ENCODE measurements around the gene SND1.

SND1 gene

DNA sequence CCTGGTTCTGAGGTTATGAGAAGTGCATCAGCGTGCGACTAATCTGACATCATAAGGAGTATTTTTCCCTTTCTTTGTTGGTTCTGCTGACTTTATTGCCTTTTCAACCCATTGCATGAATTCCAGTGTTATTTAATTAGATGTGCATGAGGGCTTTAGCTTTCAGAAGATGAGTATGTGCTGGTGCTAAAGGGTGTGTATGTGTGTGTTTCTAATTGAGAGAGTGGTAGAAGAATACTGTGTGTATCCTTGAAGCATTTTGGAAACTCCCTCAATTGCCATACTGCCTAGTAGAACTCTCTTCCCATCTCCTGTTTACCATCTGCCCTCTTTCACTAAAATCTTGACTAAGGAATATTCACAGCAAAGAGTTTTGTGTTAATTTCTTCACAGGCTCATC, 158.1 kb downstream of the SND1 start:
- DNase-seq = no peak
- H3K4me3 ChIP-seq (ENCODE audit: low read depth, low read length) = no peak overlapping the region
- TF ChIP-seq, protein P1, sequence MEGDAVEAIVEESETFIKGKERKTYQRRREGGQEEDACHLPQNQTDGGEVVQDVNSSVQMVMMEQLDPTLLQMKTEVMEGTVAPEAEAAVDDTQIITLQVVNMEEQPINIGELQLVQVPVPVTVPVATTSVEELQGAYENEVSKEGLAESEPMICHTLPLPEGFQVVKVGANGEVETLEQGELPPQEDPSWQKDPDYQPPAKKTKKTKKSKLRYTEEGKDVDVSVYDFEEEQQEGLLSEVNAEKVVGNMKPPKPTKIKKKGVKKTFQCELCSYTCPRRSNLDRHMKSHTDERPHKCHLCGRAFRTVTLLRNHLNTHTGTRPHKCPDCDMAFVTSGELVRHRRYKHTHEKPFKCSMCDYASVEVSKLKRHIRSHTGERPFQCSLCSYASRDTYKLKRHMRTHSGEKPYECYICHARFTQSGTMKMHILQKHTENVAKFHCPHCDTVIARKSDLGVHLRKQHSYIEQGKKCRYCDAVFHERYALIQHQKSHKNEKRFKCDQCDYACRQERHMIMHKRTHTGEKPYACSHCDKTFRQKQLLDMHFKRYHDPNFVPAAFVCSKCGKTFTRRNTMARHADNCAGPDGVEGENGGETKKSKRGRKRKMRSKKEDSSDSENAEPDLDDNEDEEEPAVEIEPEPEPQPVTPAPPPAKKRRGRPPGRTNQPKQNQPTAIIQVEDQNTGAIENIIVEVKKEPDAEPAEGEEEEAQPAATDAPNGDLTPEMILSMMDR (IDR thresholded peaks at IDR 0.05; ENCODE audit: low read depth, low read length, missing control alignments) = no peak
- no peak overlapping the region for H3K27ac ChIP-seq
- H3K27me3 ChIP-seq (replicated peaks) = no peaks in the 10 kb centered on the region
- in situ Hi-C loops (cut with HindIII; ENCODE audit: low pct_ligation_motif_present, low sequenced_read_pairs) = no loop called here
- H3K36me3 ChIP-seq (replicated peaks) = peaks cover 18% of the 10 kb centered on the region

DNA sequence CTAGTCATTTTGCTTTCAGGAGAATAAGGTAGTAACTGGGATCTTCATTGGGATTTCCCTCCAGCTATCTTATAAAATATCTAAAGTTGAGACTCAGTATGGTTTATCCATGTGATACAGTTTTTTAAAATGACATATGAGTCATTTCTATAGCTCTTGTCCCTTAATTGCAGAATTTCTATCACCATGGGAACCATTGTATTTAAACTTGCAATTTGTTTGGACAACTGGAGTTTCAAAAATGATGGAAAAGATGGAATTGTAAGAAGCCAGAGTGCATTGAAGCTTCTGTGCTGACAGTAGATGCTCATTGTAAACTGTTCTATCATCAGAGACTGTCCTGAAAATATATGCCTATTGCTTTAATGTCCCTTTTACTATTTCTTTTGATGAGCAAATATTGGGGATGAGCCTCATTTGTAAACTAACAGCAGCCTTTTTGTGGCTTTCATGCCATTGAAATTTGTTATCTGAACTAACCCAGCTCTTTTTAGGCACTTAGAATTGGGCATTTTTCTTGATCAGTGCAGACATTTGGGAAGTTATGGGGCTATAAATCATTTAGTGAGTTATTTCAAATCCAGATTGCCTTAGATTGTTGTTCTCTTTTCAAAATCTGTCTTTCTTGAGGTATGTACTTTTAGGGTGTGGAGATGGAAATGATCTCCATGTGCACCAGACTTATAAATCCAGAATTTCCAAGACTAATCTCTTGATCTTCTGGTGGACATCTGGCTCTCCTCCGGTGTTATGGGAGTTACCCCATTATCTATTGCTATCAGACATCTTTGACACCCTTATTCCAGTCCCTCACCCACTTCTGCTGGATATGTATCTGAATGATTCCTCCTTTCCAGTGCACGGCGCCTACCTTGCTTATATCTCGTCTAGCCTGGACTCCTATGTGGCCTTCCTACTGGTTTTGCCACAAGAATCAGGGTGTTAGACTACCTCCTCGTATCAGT, 159.0 kb downstream of the SND1 start:
- no peaks in the 10 kb centered on the region for H3K27me3 ChIP-seq (replicated peaks)
- TF ChIP-seq, protein P1 (IDR thresholded peaks at IDR 0.05; ENCODE audit: low read depth, low read length, missing control alignments) = no peak
- DNase-seq = no peak
- in situ Hi-C loops (cut with HindIII; ENCODE audit: low pct_ligation_motif_present, low sequenced_read_pairs) = no loop called here
- no peak overlapping the region for H3K27ac ChIP-seq
- no peak overlapping the region for H3K4me3 ChIP-seq (ENCODE audit: low read depth, low read length)
- H3K36me3 ChIP-seq (replicated peaks) = peaks cover 18% of the 10 kb centered on the region

DNA sequence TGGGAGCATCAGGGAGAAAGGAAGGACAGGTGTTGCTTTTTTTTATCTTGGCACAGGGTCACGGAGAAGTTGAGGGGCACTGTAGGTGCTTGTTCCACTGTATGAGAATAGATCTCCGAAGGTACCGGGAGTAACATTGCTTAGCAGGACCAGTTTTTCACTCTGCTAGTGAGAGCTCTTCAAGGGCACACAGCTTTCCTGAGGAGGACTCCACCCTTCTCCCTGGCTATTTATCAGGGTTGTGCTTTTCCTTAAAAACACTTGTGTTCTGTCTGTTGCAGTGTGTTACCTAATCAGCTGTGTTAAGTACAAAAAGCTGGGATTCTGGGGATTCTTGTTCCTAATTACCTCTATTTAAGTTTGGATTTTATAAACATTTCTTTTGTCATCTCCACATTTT, 160.5 kb downstream of the SND1 start:
- no peaks in the 10 kb centered on the region for H3K27me3 ChIP-seq (replicated peaks)
- H3K27ac ChIP-seq = no peak overlapping the region
- H3K4me3 ChIP-seq (ENCODE audit: low read depth, low read length) = no peak overlapping the region
- TF ChIP-seq, protein P1 (IDR thresholded peaks at IDR 0.05; ENCODE audit: low read depth, low read length, missing control alignments) = no peak
- in situ Hi-C loops (cut with HindIII; ENCODE audit: low pct_ligation_motif_present, low sequenced_read_pairs) = no loop called here
- no peak for DNase-seq
- H3K36me3 ChIP-seq (replicated peaks) = peaks cover 16% of the 10 kb centered on the region

DNA sequence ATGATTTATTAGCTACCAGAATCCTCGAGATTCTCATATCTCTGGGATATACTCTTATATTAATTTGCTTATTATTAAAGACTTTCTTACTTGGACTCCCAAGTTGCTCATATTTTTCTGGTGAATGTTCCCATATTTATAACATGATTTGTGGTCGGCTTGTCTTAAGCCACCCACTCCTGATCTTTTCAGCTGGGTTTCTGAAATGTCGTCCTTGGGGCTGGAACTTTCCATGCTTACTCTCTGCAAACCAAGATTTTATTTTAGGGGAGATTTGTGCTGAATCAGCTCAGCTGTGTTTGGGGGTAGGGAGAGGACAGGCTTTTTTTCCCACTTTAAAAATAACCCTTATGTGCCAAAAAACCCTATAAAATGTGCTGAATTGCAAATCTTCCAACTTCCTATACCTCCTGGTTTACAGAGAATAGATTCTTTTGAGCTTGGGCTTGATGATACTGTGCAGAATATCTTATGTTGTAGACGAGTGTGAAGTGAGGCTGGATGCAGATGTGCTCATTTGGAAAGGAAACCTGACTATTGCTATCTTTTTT, 162.1 kb downstream of the SND1 start:
- Histone ChIP-seq H3K27ac (no peak overlapping the region), H3K4me3 (ENCODE audit: low read depth, low read length) (no peak overlapping the region), H3K27me3 (replicated peaks) (no peaks in the 10 kb centered on the region), H3K36me3 (replicated peaks) (peaks cover 4% of the 10 kb centered on the region)
- TF ChIP-seq, protein P1 (IDR thresholded peaks at IDR 0.05; ENCODE audit: low read depth, low read length, missing control alignments) = no peak
- no peak for DNase-seq
- in situ Hi-C loops (cut with HindIII; ENCODE audit: low pct_ligation_motif_present, low sequenced_read_pairs) = no loop called here

DNA sequence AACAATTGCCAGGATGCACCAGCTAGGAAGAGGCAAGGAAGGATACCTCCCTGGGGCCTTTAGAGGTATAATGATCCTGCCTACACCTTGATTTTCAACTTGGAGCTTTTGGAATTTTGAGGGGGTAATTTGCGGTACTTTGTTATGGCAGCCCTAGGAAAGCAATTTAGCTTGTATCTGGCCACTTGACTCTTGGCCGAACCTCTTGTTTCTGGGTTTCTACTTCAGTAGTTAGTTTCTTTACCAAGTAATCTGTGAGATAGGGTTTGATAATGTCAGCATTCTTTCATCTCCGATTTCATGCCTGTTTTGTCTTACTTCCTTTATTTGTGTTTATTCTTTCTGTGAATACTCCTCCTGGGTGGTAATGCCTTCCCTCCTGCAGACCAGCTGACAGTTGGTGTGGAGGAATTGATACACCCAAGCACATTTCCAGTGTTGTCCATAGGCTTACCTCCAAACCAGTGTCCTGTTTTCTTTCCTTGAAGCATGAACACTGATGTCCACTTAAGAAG, 163.7 kb downstream of the SND1 start:
- TF ChIP-seq, protein P1 (IDR thresholded peaks at IDR 0.05; ENCODE audit: low read depth, low read length, missing control alignments) = no peak
- no peak overlapping the region for H3K4me3 ChIP-seq (ENCODE audit: low read depth, low read length)
- no peaks in the 10 kb centered on the region for H3K36me3 ChIP-seq (replicated peaks)
- in situ Hi-C loops (cut with HindIII; ENCODE audit: low pct_ligation_motif_present, low sequenced_read_pairs) = no loop called here
- H3K27me3 ChIP-seq (replicated peaks) = no peaks in the 10 kb centered on the region
- no peak overlapping the region for H3K27ac ChIP-seq
- no peak for DNase-seq
